ENCODE data around the gene CDK15.

GRCh38 chr2:201929281-201930026 is 123.1 kb downstream of the CDK15 start:
- no peak for TF ChIP-seq CTCF (IDR thresholded peaks at IDR 0.05)
- no peak for TF ChIP-seq POLR2A (IDR thresholded peaks at IDR 0.05)

Measured in right lobe of liver (tissue), 4 donors.